Hepatocyte (in vitro differentiated cells): ENCODE measurements around the gene NRG2.

Experiments used
- CTCF ChIP-seq: fragments of 200-600 bp; sonication (generic); IDR thresholded peaks from 2 replicates; pipeline ENCODE4 v1.5.1; 2016; ENCODE audit warnings: antibody characterized with exemption, mild to moderate bottlenecking; ENCODE audit not compliant: poor library complexity
- EZH2 ChIP-seq: fragments of 200-600 bp; sonication (generic); IDR thresholded peaks from 2 replicates; pipeline ENCODE4 v1.6.1; 2016; ENCODE audit warnings: antibody characterized with exemption, mild to moderate bottlenecking, borderline replicate concordance
- EZH2phosphoT487 ChIP-seq: fragments of 200-600 bp; sonication (generic); IDR thresholded peaks from one replicate; pipeline ENCODE4 v1.6.1; 2018; ENCODE audit warnings: antibody characterized with exemption, mild to moderate bottlenecking, low read depth, moderate library complexity; ENCODE audit not compliant: unreplicated experiment, severe bottlenecking

- no peak for TF ChIP-seq CTCF
- TF ChIP-seq EZH2: no peak
- no peak for TF ChIP-seq EZH2phosphoT487
Observed at GRCh38 chr5:140024928-140025327, 18.2 kb downstream of the NRG2 start.
